Hindlimb muscle (tissue), 1 donor: ENCODE data around the gene CIROP. TPM values are rescaled to one million over a fixed set of nuclear protein-coding genes. Genes with fewer than 3 reads are reported as not detected.
A peak's percentile ranks its signal among the peaks of the same experiment; 100 is the strongest.
"Not testable (repeated sequence)": the region's sequence is repeated elsewhere in the genome, so short reads cannot be mapped to it uniquely, and the experiment has no call there.

ENCODE experiments used
- DNase-seq: peaks from one replicate; pipeline ENCODE4 v3.0.0-alpha.2; 2013
- polyA plus RNA-seq: library from polyadenylated mRNA; unstranded; fragments of 120-200 nt; gene quantifications from one replicate; pipeline ENCODE4 v1.2.1, GENCODE V29; 2013; ENCODE audit not compliant: insufficient read length

CIROP gene
- polyA plus RNA-seq, 1 donor, result not detected

GRCh38 chr14:23114120-23114458 is 9.3 kb upstream of the CIROP start:
- DNase-seq, result no peak

GRCh38 chr14:23113431-23114119 is 8.8 kb upstream of the CIROP start:
- peak; percentile 34 for DNase-seq

DNA sequence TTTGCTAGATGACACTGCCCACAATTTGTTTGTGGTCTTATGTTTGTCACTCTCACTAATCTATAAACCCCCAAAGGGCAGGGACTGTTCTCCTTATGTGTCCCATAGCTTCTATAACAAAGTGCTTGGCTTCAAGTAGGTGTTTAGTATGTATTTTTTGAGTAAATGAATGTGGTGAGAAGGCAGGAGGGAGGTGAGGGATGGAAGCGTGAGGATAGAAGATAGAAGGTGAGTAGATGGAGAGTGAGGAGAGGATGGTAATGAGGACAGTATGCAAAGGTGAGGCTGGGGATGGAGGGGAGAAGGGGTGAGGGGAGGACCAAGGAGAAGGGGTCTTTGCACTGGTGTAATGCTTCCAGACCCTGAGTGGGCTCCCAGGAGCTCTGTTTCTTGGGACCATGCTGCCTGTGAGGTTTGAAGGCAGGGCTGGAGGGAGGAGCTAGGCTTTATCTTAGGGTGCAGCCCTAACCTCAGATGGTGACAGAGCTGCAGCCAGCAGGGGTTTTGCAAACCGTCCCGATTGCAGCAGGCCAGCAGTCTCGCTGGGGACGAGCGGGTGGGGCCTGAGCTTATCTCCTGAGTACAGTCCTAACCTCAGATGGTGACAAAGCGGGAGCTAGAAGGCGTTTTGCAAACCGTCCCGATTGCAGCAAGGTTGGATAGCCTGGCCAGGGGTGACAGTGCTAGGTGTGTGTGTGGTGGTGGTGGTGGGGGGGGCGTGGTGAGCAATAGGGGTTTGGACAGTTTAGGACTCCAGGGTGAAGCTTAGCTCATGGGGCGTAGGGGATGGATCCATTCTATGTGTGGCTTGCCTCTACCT is 7.8 kb upstream of the CIROP start:
- DNase-seq, result no peak

DNA sequence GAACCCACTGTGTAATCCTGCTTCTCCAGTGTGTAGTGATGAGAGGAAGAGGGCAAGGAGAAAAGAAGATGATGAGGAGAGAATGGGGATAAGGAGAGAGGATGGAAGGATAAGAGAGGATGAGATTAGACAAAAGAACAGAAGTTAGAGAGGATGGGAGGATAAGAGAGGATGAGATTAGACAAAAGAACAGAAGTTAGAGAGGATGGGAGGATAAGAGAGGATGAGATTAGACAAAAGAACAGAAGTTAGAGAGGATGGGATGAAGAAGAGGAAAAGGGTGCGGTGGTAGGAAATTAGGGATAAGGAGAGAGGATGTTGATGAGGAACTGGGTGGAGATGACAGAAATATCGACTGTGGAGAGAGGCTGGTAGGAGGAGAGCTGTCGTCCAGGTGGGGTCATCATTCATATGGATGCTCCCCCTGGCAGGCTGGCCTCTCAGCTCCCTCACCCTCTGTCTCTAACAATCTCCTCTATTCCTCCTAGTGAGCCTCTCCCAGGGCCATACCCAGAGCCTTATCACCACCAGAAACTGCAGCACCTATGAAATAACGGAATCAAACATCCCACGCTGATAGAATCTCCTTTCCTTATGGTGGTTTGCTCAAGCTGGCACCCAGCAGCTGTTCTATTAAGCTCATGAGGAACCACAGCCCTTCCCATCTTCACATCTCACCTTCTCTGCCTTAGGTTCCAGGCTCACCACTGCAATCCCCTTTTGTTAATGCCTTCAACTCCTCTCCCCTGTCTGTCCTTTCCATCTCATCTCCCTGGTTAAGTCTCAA is 6.0 kb upstream of the CIROP start:
- DNase-seq, result no peak

DNA sequence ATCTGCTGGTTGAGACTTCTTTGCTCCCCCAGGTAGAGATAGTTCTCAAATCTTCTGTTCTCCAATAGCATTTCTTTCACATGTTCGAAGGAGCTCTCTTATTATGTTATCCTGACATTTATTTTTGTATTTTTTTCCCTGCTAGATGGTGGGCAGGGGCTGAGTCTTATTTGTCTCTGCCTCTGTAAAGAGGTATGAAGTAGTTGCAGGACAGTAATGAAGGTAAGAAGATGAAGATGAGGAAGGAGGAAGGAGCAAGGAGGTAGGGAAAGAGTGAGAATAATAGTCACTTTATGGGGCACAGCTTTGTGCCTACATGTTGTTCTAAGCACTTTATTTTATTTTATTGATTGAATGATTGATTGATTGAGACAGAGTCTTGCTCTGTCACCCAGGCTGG is 5.0 kb upstream of the CIROP start:
- DNase-seq, result no peak

- not testable (repeated sequence) for DNase-seq
Measured at GRCh38 chr14:23108169-23108568, 3.4 kb upstream of the CIROP start.

DNA sequence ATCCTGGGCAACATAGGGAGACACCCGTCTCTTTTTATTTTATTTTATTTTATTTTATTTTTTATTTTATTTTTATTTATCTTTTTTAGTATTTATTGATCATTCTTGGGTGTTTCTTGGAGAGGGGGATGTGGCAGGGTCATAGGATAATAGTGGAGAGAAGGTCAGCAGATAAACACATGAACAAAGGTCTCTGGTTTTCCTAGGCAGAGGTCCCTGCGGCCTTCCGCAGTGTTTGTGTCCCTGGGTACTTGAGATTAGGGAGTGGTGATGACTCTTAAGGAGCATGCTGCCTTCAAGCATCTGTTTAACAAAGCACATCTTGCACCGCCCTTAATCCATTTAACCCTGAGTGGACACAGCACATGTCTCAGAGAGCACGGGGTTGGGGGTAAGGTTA is 2.8 kb upstream of the CIROP start:
- not testable (repeated sequence) for DNase-seq

DNA sequence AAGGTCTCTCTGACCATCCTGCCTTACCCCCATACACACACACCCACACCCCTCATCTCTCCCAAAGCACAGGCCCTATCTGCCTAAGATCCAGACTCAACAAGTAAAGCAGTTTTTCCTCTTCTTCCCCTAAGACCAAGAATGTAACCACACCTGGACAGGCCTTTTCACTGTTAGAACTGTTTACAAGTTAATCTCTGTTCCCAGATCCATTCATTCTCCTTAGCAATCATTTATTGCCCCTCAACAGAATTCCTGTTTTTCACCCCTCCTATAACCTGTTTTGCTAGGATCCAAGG is 1.9 kb upstream of the CIROP start:
- no peak for DNase-seq

GRCh38 chr14:23105348-23105824 is 597 bp upstream of the CIROP start:
- DNase-seq, result no peak

- DNase-seq, result no peak
Measured at GRCh38 chr14:23104070-23104590, 659 bp downstream of the CIROP start.

- DNase-seq, result no peak
Measured at GRCh38 chr14:23103581-23103980, 1.2 kb downstream of the CIROP start.

- DNase-seq, result no peak
Measured at GRCh38 chr14:23102801-23103200, 2.0 kb downstream of the CIROP start.

- no peak for DNase-seq
Measured at GRCh38 chr14:23101986-23102625, 2.7 kb downstream of the CIROP start.

- DNase-seq, result no peak
Measured at GRCh38 chr14:23101213-23101970, 3.4 kb downstream of the CIROP start.

- no peak for DNase-seq
Measured at GRCh38 chr14:23099212-23099861, 5.5 kb downstream of the CIROP start.

- no peak for DNase-seq
Measured at GRCh38 chr14:23097786-23098185, 7.0 kb downstream of the CIROP start.

GRCh38 chr14:23095196-23096108 is 9.3 kb downstream of the CIROP start, which contains the start of gene C14orf119:
Gene C14orf119, plus strand, starts transcription at chr14:23095505. Its CDS starts 2,154 bp downstream, at chr14:23097659.
- DNase-seq, result peak; percentile 100

- peak; percentile 84 for DNase-seq
Measured at GRCh38 chr14:23094666-23095195, 10.1 kb downstream of the CIROP start, which contains the start of gene ACIN1. Gene ACIN1, minus strand, starts transcription at chr14:23095136. Its CDS starts 24 bp downstream, at chr14:23095112.

DNA sequence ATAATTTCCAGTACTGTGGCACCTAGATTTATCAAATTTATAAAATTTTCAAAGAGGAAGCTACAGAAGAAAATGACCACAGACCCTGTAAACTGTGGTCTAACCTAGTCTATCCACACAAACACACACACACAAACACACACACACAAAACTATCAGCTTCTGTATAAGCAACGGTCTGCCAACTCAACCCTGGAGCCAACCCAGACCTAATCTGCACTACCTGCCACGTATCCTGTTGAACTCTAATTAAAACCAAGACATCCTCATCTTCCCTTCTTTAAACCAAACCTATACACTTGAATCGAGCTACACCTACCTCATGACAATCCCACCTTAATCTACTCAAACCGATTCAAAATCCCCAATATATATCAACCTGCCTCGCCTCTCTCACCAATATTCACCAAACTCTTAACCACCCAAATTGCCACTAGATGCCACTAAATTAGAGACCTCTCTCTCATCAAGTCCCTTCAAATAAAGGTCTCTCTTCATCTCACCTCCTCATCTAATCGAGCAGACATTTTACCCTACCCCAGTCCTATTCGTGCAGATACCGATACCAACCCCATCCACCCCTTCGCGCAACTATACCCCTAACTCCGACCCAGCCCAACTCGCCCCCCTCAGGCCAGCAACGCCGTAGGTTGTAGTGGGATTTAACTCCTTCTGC is 10.7 kb downstream of the CIROP start:
- DNase-seq, result no peak
